Esophagus muscularis mucosa (tissue), 4 donors: ENCODE data around the gene AOX1. TPM values are rescaled to one million over a fixed set of nuclear protein-coding genes. Genes with fewer than 3 reads are reported as not detected.
A peak's percentile ranks its signal among the peaks of the same experiment; 100 is the strongest.

Experiments used
- DNase-seq: peaks from one replicate; pipeline ENCODE4 v3.0.0-alpha.2; 2017; ENCODE audit errors: extremely low spot score
- H3K27ac ChIP-seq, 4 donors: fragments of 200-600 bp; sonication (generic); replicated peaks in 1 of 4; 1 replicate in 3 of 4; 2 replicates in 1 of 4; pipeline ENCODE4 v1.5.1; 2016 to 2019; ENCODE audit warnings: mild to moderate bottlenecking in 1 of 4
- H3K27me3 ChIP-seq, 4 donors: fragments of 200-600 bp; sonication (generic); one replicate each; pipeline versions ENCODE4 v1.5.1 to v1.6.0; 2016 to 2019
- H3K36me3 ChIP-seq, 4 donors: fragments of 200-600 bp; sonication (generic); one replicate each; pipeline ENCODE4 v1.5.1; 2016 to 2019
- H3K4me1 ChIP-seq, 4 donors: fragments of 200-600 bp; sonication (generic); one replicate each; pipeline ENCODE4 v1.5.1; 2016 to 2019
- H3K4me3 ChIP-seq, 4 donors: fragments of 200-600 bp; sonication (generic); 1 replicate in 2 of 4; 2 replicates in 2 of 4; pipeline ENCODE4 v1.5.1; 2016 to 2019; ENCODE audit warnings: mild to moderate bottlenecking in 4 of 4, moderate library complexity in 1 of 4
- H3K9me3 ChIP-seq, 4 donors: fragments of 200-600 bp; sonication (generic); 1 replicate in 3 of 4; 2 replicates in 1 of 4; pipeline ENCODE4 v1.5.1; 2016 to 2019
- CTCF ChIP-seq, 3 experiments: fragments of 200-600 bp in 2 of 3; fragments of 450-650 bp in 1 of 3; sonication (generic) in 2 of 3; IDR thresholded peaks; one replicate each; pipeline ENCODE4 v1.5.1; 2017 to 2019; ENCODE audit warnings: antibody characterized with exemption in 3 of 3, mild to moderate bottlenecking in 2 of 3, moderate library complexity in 1 of 3
- EP300 ChIP-seq: sonication (generic); formaldehyde crosslinking; IDR thresholded peaks from one replicate; pipeline ENCODE4 v1.6.1; 2017; ENCODE audit warnings: antibody characterized with exemption
- POLR2A ChIP-seq: fragments of 450-650 bp; IDR thresholded peaks from one replicate; pipeline ENCODE4 v1.6.1; 2017; ENCODE audit warnings: antibody characterized with exemption, moderate library complexity, mild to moderate bottlenecking, low read depth
- POLR2AphosphoS5 ChIP-seq, 2 donors: sonication (generic); formaldehyde crosslinking; IDR thresholded peaks; one replicate each; pipeline ENCODE4 v1.6.1; 2017; ENCODE audit warnings: antibody characterized with exemption in 2 of 2
- WGBS: methylation state at CpG from one replicate; pipeline ENCODE4 v1.1.5; 2018; 5-methylcytosine and 5-hydroxymethylcytosine counted together
- intact Hi-C: fragments of 100-400 bp; cut with DNase I; formaldehyde crosslinking; loops from one replicate; pipeline ENCODE4 v1.15.1; 2023
- total RNA-seq, 4 donors: library from RNA; depleted of rRNA; stranded (reverse); fragments of >200 nt; gene quantifications; one replicate each; pipeline versions ENCODE4 v1.1.0 to v1.2.1, GENCODE V29; 2016

The AOX1 gene
- total RNA-seq, 4 donors from 2014 or later, result 54.0 to 113 (median 81.9) TPM

GRCh38 chr2:200600549-200601225, 14.9 kb downstream of the AOX1 start:
- WGBS, result 70% methylated on average over 7 of the region's 7 CpGs
- Histone ChIP-seq H3K27ac (no peak overlapping the region), H3K27me3 (no peaks in the 10 kb centered on the region), H3K4me3 (no peak overlapping the region), H3K4me1 (no peaks in the 10 kb centered on the region), H3K36me3 (peaks cover 0 to 81% (median 9%) of the 10 kb centered on the region in 4 donors), H3K9me3 (no peaks in the 10 kb centered on the region)
- intact Hi-C loops, result no loop called here
- TF ChIP-seq POLR2AphosphoS5 (IDR thresholded peaks at IDR 0.05), result no peak
- no peak for TF ChIP-seq POLR2A
- TF ChIP-seq CTCF (IDR thresholded peaks at IDR 0.05), result no peak
- TF ChIP-seq EP300, result no peak
- no peak for DNase-seq

GRCh38 chr2:200602584-200602983, 16.8 kb downstream of the AOX1 start:
- no peaks in the 10 kb centered on the region for H3K4me1 ChIP-seq
- TF ChIP-seq POLR2AphosphoS5 (IDR thresholded peaks at IDR 0.05) (no peak), POLR2A (no peak), CTCF (IDR thresholded peaks at IDR 0.05) (no peak), EP300 (no peak)
- no peaks in the 10 kb centered on the region for H3K9me3 ChIP-seq
- intact Hi-C loops, result no loop called here
- H3K36me3 ChIP-seq, result peaks cover 0 to 82% (median 8%) of the 10 kb centered on the region in 4 donors
- H3K4me3 ChIP-seq, result no peak overlapping the region
- DNase-seq, result no peak
- WGBS, result 98% methylated on average over 4 of the region's 4 CpGs
- H3K27ac ChIP-seq, result no peak overlapping the region
- no peaks in the 10 kb centered on the region for H3K27me3 ChIP-seq

- TF ChIP-seq POLR2AphosphoS5 (IDR thresholded peaks at IDR 0.05) (no peak), POLR2A (no peak), CTCF (IDR thresholded peaks at IDR 0.05) (no peak), EP300 (no peak)
- intact Hi-C loops, result no loop called here
- H3K9me3 ChIP-seq, result no peaks in the 10 kb centered on the region
- WGBS, result 87% methylated on average over 3 of the region's 3 CpGs
- no peak overlapping the region for H3K27ac ChIP-seq
- H3K4me1 ChIP-seq, result no peaks in the 10 kb centered on the region
- peaks cover 0 to 72% (median 8%) of the 10 kb centered on the region in 4 donors for H3K36me3 ChIP-seq
- H3K27me3 ChIP-seq, result no peaks in the 10 kb centered on the region
- peak; percentile 86 for DNase-seq
- no peak overlapping the region for H3K4me3 ChIP-seq
Observed at GRCh38 chr2:200603972-200604371, 18.2 kb downstream of the AOX1 start.

GRCh38 chr2:200604571-200605255, 18.9 kb downstream of the AOX1 start:
- Histone ChIP-seq H3K27ac (no peak overlapping the region), H3K4me1 (no peaks in the 10 kb centered on the region), H3K4me3 (no peak overlapping the region), H3K36me3 (peaks cover 0 to 64% (median 5%) of the 10 kb centered on the region in 4 donors), H3K27me3 (no peaks in the 10 kb centered on the region), H3K9me3 (no peaks in the 10 kb centered on the region)
- DNase-seq, result peak; percentile 47
- TF ChIP-seq POLR2A, result no peak
- TF ChIP-seq POLR2AphosphoS5 (IDR thresholded peaks at IDR 0.05), result no peak
- TF ChIP-seq CTCF (IDR thresholded peaks at IDR 0.05), result no peak
- TF ChIP-seq EP300, result no peak
- intact Hi-C loops, result no loop called here
- 70% methylated on average over 5 of the region's 5 CpGs for WGBS
